Activated CD4-positive, alpha-beta T cell treated with anti-CD3 and anti-CD28 coated beads for 1 hour (primary cell): ENCODE results near the gene CERS6.

Experiments
- DNase-seq: peaks from one replicate; pipeline ENCODE4 v3.0.0-alpha.2; 2020

CERS6 gene

GRCh38 chr2:168710754-168711467 lies 254.8 kb downstream of the CERS6 start:
- no peak for DNase-seq

GRCh38 chr2:168712053-168712452 lies 256.0 kb downstream of the CERS6 start:
- no peak for DNase-seq

- DNase-seq = no peak
Observed at GRCh38 chr2:168713325-168713724, 257.3 kb downstream of the CERS6 start.

- DNase-seq = no peak
Observed at GRCh38 chr2:168715849-168716248, 259.8 kb downstream of the CERS6 start.

- DNase-seq = no peak
Observed at GRCh38 chr2:168716839-168717238, 260.8 kb downstream of the CERS6 start.

- DNase-seq = no peak
Observed at GRCh38 chr2:168717790-168718502, 261.9 kb downstream of the CERS6 start.

GRCh38 chr2:168718622-168719021 lies 262.6 kb downstream of the CERS6 start:
- no peak for DNase-seq

- no peak for DNase-seq
Observed at GRCh38 chr2:168719446-168719845, 263.4 kb downstream of the CERS6 start.

- no peak for DNase-seq
Observed at GRCh38 chr2:168722592-168722991, 266.5 kb downstream of the CERS6 start.

- no peak for DNase-seq
Observed at GRCh38 chr2:168723275-168723899, 267.3 kb downstream of the CERS6 start.

GRCh38 chr2:168726375-168726774 lies 270.3 kb downstream of the CERS6 start:
- DNase-seq = no peak

- DNase-seq = no peak
Observed at GRCh38 chr2:168727904-168728470, 271.9 kb downstream of the CERS6 start.

GRCh38 chr2:168729455-168729854 lies 273.4 kb downstream of the CERS6 start:
- no peak for DNase-seq

- no peak for DNase-seq
Observed at GRCh38 chr2:168730344-168730743, 274.3 kb downstream of the CERS6 start.

GRCh38 chr2:168731002-168731401 lies 274.9 kb downstream of the CERS6 start:
- DNase-seq = no peak

- DNase-seq = no peak
Observed at GRCh38 chr2:168731616-168732015, 275.5 kb downstream of the CERS6 start.

- DNase-seq = no peak
Observed at GRCh38 chr2:168732100-168732499, 276.0 kb downstream of the CERS6 start.

- no peak for DNase-seq
Observed at GRCh38 chr2:168732506-168732905, 276.4 kb downstream of the CERS6 start.

- DNase-seq = no peak
Observed at GRCh38 chr2:168734199-168734760, 278.2 kb downstream of the CERS6 start.

- DNase-seq = no peak
Observed at GRCh38 chr2:168736649-168737445, 280.8 kb downstream of the CERS6 start.

- no peak for DNase-seq
Observed at GRCh38 chr2:168738062-168738461, 282.0 kb downstream of the CERS6 start.

GRCh38 chr2:168740360-168740759 lies 284.3 kb downstream of the CERS6 start:
- DNase-seq = no peak

GRCh38 chr2:168740788-168741187 lies 284.7 kb downstream of the CERS6 start:
- DNase-seq = no peak
